Activated CD8-positive, alpha-beta memory T cell treated with anti-CD3 and anti-CD28 coated beads for 1 hour (primary cell): Measurements from ENCODE around the gene SLC26A8.
"Not testable (repeated sequence)": the region's sequence is repeated elsewhere in the genome, so short reads cannot be mapped to it uniquely, and the experiment has no call there.

Source experiments
- DNase-seq, 2 donors: peaks; one replicate each; pipeline ENCODE4 v3.0.0-alpha.2; 2020; ENCODE audit warnings: low read depth in 1 of 2; ENCODE audit errors: extremely low read depth in 1 of 2

The SLC26A8 gene

GRCh38 chr6:35919085-35919826 is 105.2 kb downstream of the SLC26A8 start:
- no peak for DNase-seq

GRCh38 chr6:35916893-35917292 is 107.5 kb downstream of the SLC26A8 start:
- DNase-seq = not testable (repeated sequence)

GRCh38 chr6:35916056-35916455 is 108.4 kb downstream of the SLC26A8 start:
- no peak for DNase-seq

- DNase-seq = no peak
Measured at GRCh38 chr6:35914536-35914935, 109.9 kb downstream of the SLC26A8 start.

- DNase-seq = no peak
Measured at GRCh38 chr6:35911871-35912653, 112.4 kb downstream of the SLC26A8 start.

GRCh38 chr6:35909571-35909970 is 114.9 kb downstream of the SLC26A8 start:
- DNase-seq = not testable (repeated sequence)

GRCh38 chr6:35908753-35909401 is 115.6 kb downstream of the SLC26A8 start:
- not testable (repeated sequence) for DNase-seq

- DNase-seq = no peak
Measured at GRCh38 chr6:35907750-35908149, 116.7 kb downstream of the SLC26A8 start.

- DNase-seq = no peak
Measured at GRCh38 chr6:35906499-35906846, 118.0 kb downstream of the SLC26A8 start.

- no peak for DNase-seq
Measured at GRCh38 chr6:35905841-35906498, 118.5 kb downstream of the SLC26A8 start.

GRCh38 chr6:35905141-35905785 is 119.2 kb downstream of the SLC26A8 start:
- no peak for DNase-seq

- DNase-seq = no peak
Measured at GRCh38 chr6:35903679-35904078, 120.8 kb downstream of the SLC26A8 start.

- DNase-seq = no peak
Measured at GRCh38 chr6:35900448-35900847, 124.0 kb downstream of the SLC26A8 start.

- DNase-seq = no peak
Measured at GRCh38 chr6:35898003-35898402, 126.4 kb downstream of the SLC26A8 start.

- no peak for DNase-seq
Measured at GRCh38 chr6:35897486-35897885, 127.0 kb downstream of the SLC26A8 start.

- DNase-seq = no peak
Measured at GRCh38 chr6:35897036-35897435, 127.4 kb downstream of the SLC26A8 start.

- DNase-seq = no peak
Measured at GRCh38 chr6:35896228-35896627, 128.2 kb downstream of the SLC26A8 start.

- DNase-seq = no peak
Measured at GRCh38 chr6:35895560-35895959, 128.9 kb downstream of the SLC26A8 start.

- no peak for DNase-seq
Measured at GRCh38 chr6:35894776-35895175, 129.7 kb downstream of the SLC26A8 start.
